K562 (cell line): ENCODE data around the gene DYRK4. TPM values are rescaled to one million over a fixed set of nuclear protein-coding genes. Genes with fewer than 3 reads are reported as not detected.
A peak's percentile ranks its signal among the peaks of the same experiment; 100 is the strongest.

Source experiments
- BACH1 ChIP-seq: fragments of 200-800 bp; sonication (Bioruptor generic); IDR thresholded peaks from 2 replicates; pipeline ENCODE4 v1.6.1; 2016; ENCODE audit warnings: missing genetic modification characterization, missing compliant biosample characterization
- CBFA2T3 ChIP-seq: fragments of 450-650 bp; IDR thresholded peaks from 2 replicates; pipeline ENCODE4 v1.6.1; 2017
- CEBPG ChIP-seq, 3 experiments: fragments of 200-800 bp in 1 of 3; sonication (Bioruptor generic) in 1 of 3; sonication (generic) in 1 of 3; formaldehyde crosslinking in 1 of 3; IDR thresholded peaks in 2 of 3; conservative IDR thresholded peaks in 1 of 3; 2 replicates each; pipeline versions ENCODE4 v1.6.1 to v1.8.0; 2016 to 2022; ENCODE audit warnings: missing compliant biosample characterization in 2 of 3, missing genetic modification characterization in 2 of 3, mild to moderate bottlenecking in 1 of 3, missing genetic modification reagents in 1 of 3
- CHCHD3 ChIP-seq: fragments of 250-450 bp; sonication (Bioruptor Pico); IDR thresholded peaks from 2 replicates; pipeline ENCODE4 v2.1.2; 2022; ENCODE audit warnings: mild to moderate bottlenecking
- DACH1 ChIP-seq: fragments of 450-650 bp; IDR thresholded peaks from 2 replicates; pipeline ENCODE4 v1.6.1; 2018; ENCODE audit not compliant: partially characterized antibody
- EWSR1 ChIP-seq: fragments of 450-650 bp; IDR thresholded peaks from 2 replicates; pipeline ENCODE4 v1.6.1; 2018; ENCODE audit warnings: borderline replicate concordance, mild to moderate bottlenecking, low read depth, moderate library complexity; ENCODE audit not compliant: partially characterized antibody
- EZH2 ChIP-seq: IDR thresholded peaks from 2 replicates; pipeline ENCODE4 v1.6.1; 2012; ENCODE audit warnings: low read depth, mild to moderate bottlenecking, inconsistent platforms, low read length, borderline replicate concordance
- JUN ChIP-seq, 2 experiments: sonication (generic) in 1 of 2; formaldehyde crosslinking in 1 of 2; IDR thresholded peaks; 2 replicates each; pipeline versions ENCODE4 v1.6.1 to v1.8.0; 2012 to 2022; ENCODE audit warnings: borderline replicate concordance in 2 of 2, mild to moderate bottlenecking in 2 of 2, improper control_type of control experiment in 1 of 2, low read depth in 1 of 2, low read length in 1 of 2, missing genetic modification reagents in 1 of 2
- KLF16 ChIP-seq: IDR thresholded peaks from 2 replicates; pipeline ENCODE4 v1.6.1; 2016; ENCODE audit warnings: antibody characterized with exemption
- MEIS2 ChIP-seq: fragments of 450-650 bp; IDR thresholded peaks from 2 replicates; pipeline ENCODE4 v1.6.1; 2014; ENCODE audit warnings: mild to moderate bottlenecking; ENCODE audit not compliant: partially characterized antibody
- NCOA2 ChIP-seq, 2 experiments: fragments of 450-650 bp; IDR thresholded peaks; 2 replicates each; pipeline ENCODE4 v1.6.1; 2018; ENCODE audit warnings: mild to moderate bottlenecking in 2 of 2, moderate library complexity in 1 of 2; ENCODE audit not compliant: partially characterized antibody in 2 of 2
- POLR2A ChIP-seq: fragments of 450-650 bp; conservative IDR thresholded peaks from 2 replicates; pipeline ENCODE4 v1.6.1; 2016
- POU5F1 ChIP-seq: fragments of 150-350 bp; IDR thresholded peaks from 2 replicates; pipeline ENCODE4 v1.6.1; 2014; ENCODE audit warnings: borderline replicate concordance, low read length, low read depth, mild to moderate bottlenecking; ENCODE audit not compliant: partially characterized antibody
- SREBF2 ChIP-seq: sonication (generic); formaldehyde crosslinking; IDR thresholded peaks from 2 replicates; pipeline ENCODE4 v1.4.0; 2020; ENCODE audit warnings: mild to moderate bottlenecking, missing genetic modification reagents
- TCF7L2 ChIP-seq: fragments of 150-350 bp; IDR thresholded peaks from 2 replicates; pipeline ENCODE4 v1.6.1; 2016; ENCODE audit warnings: low read depth, mild to moderate bottlenecking, low read length, moderate library complexity
- YY1 ChIP-seq, 3 experiments: IDR thresholded peaks; 2 replicates each; pipeline ENCODE4 v1.6.1; 2011; ENCODE audit warnings: low read length in 2 of 3, mild to moderate bottlenecking in 2 of 3, moderate library complexity in 2 of 3, borderline replicate concordance in 1 of 3, control low read depth in 1 of 3, low read depth in 1 of 3; ENCODE audit not compliant: insufficient read depth in 3 of 3, insufficient replicate concordance in 2 of 3, control insufficient read depth in 1 of 3, insufficient read length in 1 of 3; ENCODE audit errors: extremely low read depth in 1 of 3
- ZNF146 ChIP-seq: IDR thresholded peaks from one replicate; pipeline ENCODE4 v1.6.1; 2018; ENCODE audit warnings: missing compliant biosample characterization; ENCODE audit not compliant: unreplicated experiment
- ZNF175 ChIP-seq: fragments of 200-800 bp; sonication (Bioruptor generic); IDR thresholded peaks from 2 replicates; pipeline ENCODE4 v1.6.1; 2016; ENCODE audit warnings: low read depth, mild to moderate bottlenecking, missing genetic modification characterization, missing compliant biosample characterization
- ZNF75A ChIP-seq: fragments of 450-650 bp; formaldehyde crosslinking; IDR thresholded peaks from 2 replicates; pipeline ENCODE4 v1.4.0; 2020; ENCODE audit warnings: mild to moderate bottlenecking
- polyA plus RNA-seq, 8 experiments: library from polyadenylated mRNA; depleted of rRNA in 4 of 8; stranded (reverse) in 5 of 8; unstranded in 3 of 8; fragments of >200 nt; fragmentation: Nextera tagmentation in 2 of 8; fragmentation: Illumina TruSeq in 1 of 8; extraction: Ambion mirVana in 2 of 8; extraction: Trizol in 1 of 8; gene quantifications; 2 replicates each; pipeline versions ENCODE4 v1.2.1 to v1.2.3, GENCODE V29; 2011 to 2014; ENCODE audit warnings: inconsistent platforms in 1 of 8, missing spikeins in 1 of 8
- total RNA-seq, 7 experiments: library from RNA; depleted of rRNA in 6 of 7; stranded (reverse); fragments of >200 nt in 6 of 7; fragmentation: Illumina TruSeq in 2 of 7; extraction: Trizol in 2 of 7; gene quantifications; 2 replicates each; pipeline versions ENCODE4 v1.2.1 to v1.2.3, GENCODE V29; 2011 to 2021; ENCODE audit warnings: low replicate concordance in 1 of 7
- TF ChIP-seq, protein P1 (sequence below): sonication (generic); formaldehyde crosslinking; IDR thresholded peaks from 2 replicates; pipeline ENCODE4 v1.9.0; 2022; ENCODE audit warnings: mild to moderate bottlenecking, missing genetic modification reagents
- TF ChIP-seq, protein P2 (sequence below): sonication (generic); formaldehyde crosslinking; IDR thresholded peaks from 2 replicates; pipeline ENCODE4 v1.5.0; 2020; ENCODE audit warnings: missing genetic modification reagents
- TF ChIP-seq, protein P3 (sequence below): fragments of 250-450 bp; sonication (Bioruptor Pico); IDR thresholded peaks from 2 replicates; pipeline ENCODE4 v1.4.0; 2020
- TF ChIP-seq, protein P4 (sequence below): fragments of 450-650 bp; IDR thresholded peaks from 2 replicates; pipeline ENCODE4 v1.6.1; 2017; ENCODE audit warnings: antibody characterized with exemption

Gene DYRK4
- total and polyA plus RNA-seq, 9 of the 15 experiments (the other 6 are each of a cell fraction or from before 2014, with no cell fraction given) = 13.4 to 37.4 (median 22.2) TPM

DNA sequence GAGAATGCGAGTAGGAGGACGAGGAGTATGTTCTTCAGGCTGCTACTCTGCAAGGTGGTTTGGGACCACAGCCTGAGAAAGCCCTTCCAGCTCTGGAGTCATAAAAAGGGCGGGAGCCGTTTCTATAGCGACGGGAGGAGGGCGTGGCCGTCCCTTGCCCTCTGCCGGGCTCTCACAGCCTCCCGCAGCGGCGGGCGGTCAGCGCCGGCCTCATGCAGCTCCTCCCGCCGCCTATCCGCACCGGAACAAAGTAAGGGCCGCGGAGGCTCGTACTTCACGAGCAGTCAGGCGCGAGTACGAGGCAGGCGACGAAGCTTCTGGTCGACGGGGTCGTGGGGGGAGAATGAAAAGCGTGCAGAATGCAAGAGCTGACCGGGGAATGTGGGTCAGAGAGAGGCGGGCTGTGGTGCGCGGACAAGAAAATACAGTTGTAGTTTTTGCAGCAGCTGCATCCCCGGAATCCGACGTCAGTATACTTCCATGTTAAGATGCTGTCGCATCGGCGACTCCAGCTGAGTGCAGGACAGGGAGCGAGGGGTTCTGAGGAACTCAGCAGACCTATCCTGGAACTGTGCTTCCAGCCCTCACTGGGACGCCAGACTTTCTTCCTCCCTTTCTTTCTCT is at the start of gene DYRK4 (continued):
- no peak for TF ChIP-seq POU5F1
- TF ChIP-seq, protein P1, sequence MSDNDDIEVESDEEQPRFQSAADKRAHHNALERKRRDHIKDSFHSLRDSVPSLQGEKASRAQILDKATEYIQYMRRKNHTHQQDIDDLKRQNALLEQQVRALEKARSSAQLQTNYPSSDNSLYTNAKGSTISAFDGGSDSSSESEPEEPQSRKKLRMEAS = peak; percentile 34; the same call in 1 of the 2 replicates
- no peak for TF ChIP-seq NCOA2 (IDR thresholded peaks at IDR 0.05; ENCODE audit: partially characterized antibody in 2 of 2)
- TF ChIP-seq ZNF146 (CRISPR knock-in tag) = no peak
- TF ChIP-seq ZNF175 (CRISPR knock-in tag) = no peak
- no peak for TF ChIP-seq CEBPG (CRISPR knock-in tag; IDR thresholded peaks at IDR 0.05)
- TF ChIP-seq CEBPG (tag; conservative IDR thresholded peaks at IDR 0.05 in 1 of 2, IDR thresholded peaks at IDR 0.05 in 1 of 2) = no peak
- TF ChIP-seq, protein P2, sequence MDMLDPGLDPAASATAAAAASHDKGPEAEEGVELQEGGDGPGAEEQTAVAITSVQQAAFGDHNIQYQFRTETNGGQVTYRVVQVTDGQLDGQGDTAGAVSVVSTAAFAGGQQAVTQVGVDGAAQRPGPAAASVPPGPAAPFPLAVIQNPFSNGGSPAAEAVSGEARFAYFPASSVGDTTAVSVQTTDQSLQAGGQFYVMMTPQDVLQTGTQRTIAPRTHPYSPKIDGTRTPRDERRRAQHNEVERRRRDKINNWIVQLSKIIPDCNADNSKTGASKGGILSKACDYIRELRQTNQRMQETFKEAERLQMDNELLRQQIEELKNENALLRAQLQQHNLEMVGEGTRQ (CRISPR knock-in tag) = no peak
- no peak for TF ChIP-seq CHCHD3 (CRISPR knock-in tag)
- TF ChIP-seq YY1 (IDR thresholded peaks at IDR 0.05; ENCODE audit: borderline replicate concordance in 1 of 3, control insufficient read depth in 1 of 3, extremely low read depth in 1 of 3, insufficient read depth in 3 of 3, insufficient read length in 1 of 3, insufficient replicate concordance in 2 of 3, low read depth in 1 of 3, low read length in 2 of 3) = no peak
- TF ChIP-seq ZNF75A (CRISPR knock-in tag) = no peak
- TF ChIP-seq EWSR1 = no peak
- peak; percentile 94 for TF ChIP-seq KLF16
- TF ChIP-seq, protein P3, sequence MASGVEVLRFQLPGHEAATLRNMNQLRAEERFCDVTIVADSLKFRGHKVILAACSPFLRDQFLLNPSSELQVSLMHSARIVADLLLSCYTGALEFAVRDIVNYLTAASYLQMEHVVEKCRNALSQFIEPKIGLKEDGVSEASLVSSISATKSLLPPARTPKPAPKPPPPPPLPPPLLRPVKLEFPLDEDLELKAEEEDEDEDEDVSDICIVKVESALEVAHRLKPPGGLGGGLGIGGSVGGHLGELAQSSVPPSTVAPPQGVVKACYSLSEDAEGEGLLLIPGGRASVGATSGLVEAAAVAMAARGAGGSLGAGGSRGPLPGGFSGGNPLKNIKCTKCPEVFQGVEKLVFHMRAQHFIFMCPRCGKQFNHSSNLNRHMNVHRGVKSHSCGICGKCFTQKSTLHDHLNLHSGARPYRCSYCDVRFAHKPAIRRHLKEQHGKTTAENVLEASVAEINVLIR (CRISPR knock-in tag) = no peak
- TF ChIP-seq POLR2A = peak; percentile 43; the same call in 1 of the 2 replicates
- no peak for TF ChIP-seq JUN (IDR thresholded peaks at IDR 0.05; ENCODE audit: borderline replicate concordance, low read depth, low read length)
- no peak for TF ChIP-seq JUN (CRISPR knock-in tag; IDR thresholded peaks at IDR 0.05; ENCODE audit: borderline replicate concordance)
- no peak for TF ChIP-seq SREBF2 (CRISPR knock-in tag)
- no peak for TF ChIP-seq EZH2
- TF ChIP-seq, protein P4, sequence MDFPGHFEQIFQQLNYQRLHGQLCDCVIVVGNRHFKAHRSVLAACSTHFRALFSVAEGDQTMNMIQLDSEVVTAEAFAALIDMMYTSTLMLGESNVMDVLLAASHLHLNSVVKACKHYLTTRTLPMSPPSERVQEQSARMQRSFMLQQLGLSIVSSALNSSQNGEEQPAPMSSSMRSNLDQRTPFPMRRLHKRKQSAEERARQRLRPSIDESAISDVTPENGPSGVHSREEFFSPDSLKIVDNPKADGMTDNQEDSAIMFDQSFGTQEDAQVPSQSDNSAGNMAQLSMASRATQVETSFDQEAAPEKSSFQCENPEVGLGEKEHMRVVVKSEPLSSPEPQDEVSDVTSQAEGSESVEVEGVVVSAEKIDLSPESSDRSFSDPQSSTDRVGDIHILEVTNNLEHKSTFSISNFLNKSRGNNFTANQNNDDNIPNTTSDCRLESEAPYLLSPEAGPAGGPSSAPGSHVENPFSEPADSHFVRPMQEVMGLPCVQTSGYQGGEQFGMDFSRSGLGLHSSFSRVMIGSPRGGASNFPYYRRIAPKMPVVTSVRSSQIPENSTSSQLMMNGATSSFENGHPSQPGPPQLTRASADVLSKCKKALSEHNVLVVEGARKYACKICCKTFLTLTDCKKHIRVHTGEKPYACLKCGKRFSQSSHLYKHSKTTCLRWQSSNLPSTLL = no peak
- TF ChIP-seq DACH1 = no peak
- no peak for TF ChIP-seq MEIS2
- no peak for TF ChIP-seq BACH1 (tag)
- TF ChIP-seq TCF7L2 = no peak
- no peak for TF ChIP-seq CBFA2T3
